ENCODE results near the gene CLEC10A.

- TF ChIP-seq CTCF (conservative IDR thresholded peaks at IDR 0.05; ENCODE audit: low read depth in 2 of 2) (no peak), EZH2phosphoT487 (IDR thresholded peaks at IDR 0.05; ENCODE audit: unreplicated experiment) (no peak), POLR2AphosphoS5 (IDR thresholded peaks at IDR 0.05; ENCODE audit: low read depth) (no peak), ZNF114 (CRISPR knock-in tag; IDR thresholded peaks at IDR 0.05) (no peak), ZNF462 (CRISPR knock-in tag; IDR thresholded peaks at IDR 0.05) (no peak), EZH2 (IDR thresholded peaks at IDR 0.05; ENCODE audit: low read depth, unreplicated experiment) (no peak), ETS1 (IDR thresholded peaks at IDR 0.05) (no peak), ZNF331 (CRISPR knock-in tag; IDR thresholded peaks at IDR 0.05; ENCODE audit: low read depth) (no peak), STAT1 (IDR thresholded peaks at IDR 0.05; ENCODE audit: unreplicated experiment) (no peak)
These were observed 29.6 kb upstream of the CLEC10A start for GRCh38 chr17:7109461-7110322.

All from GM23338 (cell line).